HG03354 (cell line): ENCODE measurements around the gene HSD3B7.

Source experiments
- ATAC-seq: cut with Tn5 transposase; IDR thresholded peaks from one replicate; pipeline ENCODE4 v1.9.1; 2021; ENCODE audit warnings: mild to moderate bottlenecking; ENCODE audit not compliant: unreplicated experiment, poor library complexity, severe bottlenecking

The HSD3B7 gene

GRCh38 chr16:30997725-30998711 is 13.0 kb downstream of the HSD3B7 start:
- no peak for ATAC-seq

- no peak for ATAC-seq
Measured at GRCh38 chr16:30998852-30999761, 14.1 kb downstream of the HSD3B7 start.

- no peak for ATAC-seq
Measured at GRCh38 chr16:31000671-31001382, 15.8 kb downstream of the HSD3B7 start.

GRCh38 chr16:31001507-31002249 is 16.7 kb downstream of the HSD3B7 start:
- ATAC-seq = no peak

- ATAC-seq = no peak
Measured at GRCh38 chr16:31002250-31002700, 17.3 kb downstream of the HSD3B7 start.

GRCh38 chr16:31002862-31003341 is 17.9 kb downstream of the HSD3B7 start:
- no peak for ATAC-seq

GRCh38 chr16:31003744-31004143 is 18.7 kb downstream of the HSD3B7 start:
- ATAC-seq = no peak

- no peak for ATAC-seq
Measured at GRCh38 chr16:31004658-31005057, 19.7 kb downstream of the HSD3B7 start.

- ATAC-seq = no peak
Measured at GRCh38 chr16:31005350-31006085, 20.5 kb downstream of the HSD3B7 start.

GRCh38 chr16:31006086-31006385 is 21.0 kb downstream of the HSD3B7 start:
- ATAC-seq = no peak

- no peak for ATAC-seq
Measured at GRCh38 chr16:31006589-31006988, 21.6 kb downstream of the HSD3B7 start.

- no peak for ATAC-seq
Measured at GRCh38 chr16:31007684-31008083, 22.7 kb downstream of the HSD3B7 start.

- ATAC-seq = no peak
Measured at GRCh38 chr16:31008149-31008548, 23.1 kb downstream of the HSD3B7 start.

- no peak for ATAC-seq
Measured at GRCh38 chr16:31008551-31008950, 23.5 kb downstream of the HSD3B7 start.

- no peak for ATAC-seq
Measured at GRCh38 chr16:31009120-31009519, 24.1 kb downstream of the HSD3B7 start.

- ATAC-seq = no peak
Measured at GRCh38 chr16:31009894-31010584, 25.0 kb downstream of the HSD3B7 start.

GRCh38 chr16:31010585-31011325 is 25.7 kb downstream of the HSD3B7 start, which contains the start of gene STX1B:
TSS of gene STX1B (minus strand) at chr16:31010638. CDS start at chr16:31010396, 242 bp downstream.
- no peak for ATAC-seq
